Measurements from ENCODE around the gene VEPH1. TPM values are rescaled to one million over a fixed set of nuclear protein-coding genes. Genes with fewer than 3 reads are reported as not detected.

The VEPH1 gene
- total RNA-seq, 1 experiment from 2014 or later, result 42.3 TPM

GRCh38 chr3:157381606-157382005 lies 121.6 kb downstream of the VEPH1 start:
- peak; percentile 79 for DNase-seq (ENCODE audit: low read depth, low spot score)
- in situ Hi-C loops (cut with HindIII; ENCODE audit: low pct_unique_long_range_greater_than_20kb, low sequenced_read_pairs), result no loop called here

- DNase-seq (ENCODE audit: low read depth, low spot score), result peak; percentile 58
- in situ Hi-C loops (cut with HindIII; ENCODE audit: low pct_unique_long_range_greater_than_20kb, low sequenced_read_pairs), result no loop called here
These were observed 123.6 kb downstream of the VEPH1 start for GRCh38 chr3:157379525-157380140.

GRCh38 chr3:157376603-157377300 lies 126.5 kb downstream of the VEPH1 start:
- no peak for DNase-seq (ENCODE audit: low read depth, low spot score)
- in situ Hi-C loops (cut with HindIII; ENCODE audit: low pct_unique_long_range_greater_than_20kb, low sequenced_read_pairs), result no loop called here

- in situ Hi-C loops (cut with HindIII; ENCODE audit: low pct_unique_long_range_greater_than_20kb, low sequenced_read_pairs), result no loop called here
- no peak for DNase-seq (ENCODE audit: low read depth, low spot score)
These were observed 127.8 kb downstream of the VEPH1 start for GRCh38 chr3:157375342-157375986.

GRCh38 chr3:157374933-157375332 lies 128.3 kb downstream of the VEPH1 start:
- DNase-seq (ENCODE audit: low read depth, low spot score), result no peak
- in situ Hi-C loops (cut with HindIII; ENCODE audit: low pct_unique_long_range_greater_than_20kb, low sequenced_read_pairs), result no loop called here

- in situ Hi-C loops (cut with HindIII; ENCODE audit: low pct_unique_long_range_greater_than_20kb, low sequenced_read_pairs), result no loop called here
- no peak for DNase-seq (ENCODE audit: low read depth, low spot score)
These were observed 129.4 kb downstream of the VEPH1 start for GRCh38 chr3:157373783-157374182.

- no peak for DNase-seq (ENCODE audit: low read depth, low spot score)
- in situ Hi-C loops (cut with HindIII; ENCODE audit: low pct_unique_long_range_greater_than_20kb, low sequenced_read_pairs), result no loop called here
These were observed 132.3 kb downstream of the VEPH1 start for GRCh38 chr3:157370867-157371266.

GRCh38 chr3:157369727-157370421 lies 133.3 kb downstream of the VEPH1 start:
- in situ Hi-C loops (cut with HindIII; ENCODE audit: low pct_unique_long_range_greater_than_20kb, low sequenced_read_pairs), result no loop called here
- no peak for DNase-seq (ENCODE audit: low read depth, low spot score)

GRCh38 chr3:157368171-157368570 lies 135.0 kb downstream of the VEPH1 start:
- peak; percentile 14 for DNase-seq (ENCODE audit: low read depth, low spot score)
- in situ Hi-C loops (cut with HindIII; ENCODE audit: low pct_unique_long_range_greater_than_20kb, low sequenced_read_pairs), result no loop called here

GRCh38 chr3:157363393-157363792 lies 139.8 kb downstream of the VEPH1 start:
- DNase-seq (ENCODE audit: low read depth, low spot score), result no peak
- in situ Hi-C loops (cut with HindIII; ENCODE audit: low pct_unique_long_range_greater_than_20kb, low sequenced_read_pairs), result no loop called here

GRCh38 chr3:157362348-157362747 lies 140.9 kb downstream of the VEPH1 start:
- no peak for DNase-seq (ENCODE audit: low read depth, low spot score)
- in situ Hi-C loops (cut with HindIII; ENCODE audit: low pct_unique_long_range_greater_than_20kb, low sequenced_read_pairs), result no loop called here

- DNase-seq (ENCODE audit: low read depth, low spot score), result no peak
- in situ Hi-C loops (cut with HindIII; ENCODE audit: low pct_unique_long_range_greater_than_20kb, low sequenced_read_pairs), result no loop called here
These were observed 143.2 kb downstream of the VEPH1 start for GRCh38 chr3:157360044-157360443.

GRCh38 chr3:157356541-157356940 lies 146.7 kb downstream of the VEPH1 start:
- no peak for DNase-seq (ENCODE audit: low read depth, low spot score)
- in situ Hi-C loops (cut with HindIII; ENCODE audit: low pct_unique_long_range_greater_than_20kb, low sequenced_read_pairs), result no loop called here

GRCh38 chr3:157355276-157355675 lies 147.9 kb downstream of the VEPH1 start:
- no peak for DNase-seq (ENCODE audit: low read depth, low spot score)
- in situ Hi-C loops (cut with HindIII; ENCODE audit: low pct_unique_long_range_greater_than_20kb, low sequenced_read_pairs), result no loop called here

GRCh38 chr3:157354722-157355121 lies 148.5 kb downstream of the VEPH1 start:
- in situ Hi-C loops (cut with HindIII; ENCODE audit: low pct_unique_long_range_greater_than_20kb, low sequenced_read_pairs), result no loop called here
- DNase-seq (ENCODE audit: low read depth, low spot score), result peak; percentile 61

GRCh38 chr3:157354254-157354653 lies 149.0 kb downstream of the VEPH1 start:
- in situ Hi-C loops (cut with HindIII; ENCODE audit: low pct_unique_long_range_greater_than_20kb, low sequenced_read_pairs), result no loop called here
- DNase-seq (ENCODE audit: low read depth, low spot score), result no peak

GRCh38 chr3:157353652-157354051 lies 149.6 kb downstream of the VEPH1 start:
- in situ Hi-C loops (cut with HindIII; ENCODE audit: low pct_unique_long_range_greater_than_20kb, low sequenced_read_pairs), result no loop called here

GRCh38 chr3:157351981-157352380 lies 151.2 kb downstream of the VEPH1 start:
- DNase-seq (ENCODE audit: low read depth, low spot score), result peak; percentile 14

More at GRCh38 chr3:157353652-157354051, 149.6 kb downstream of the VEPH1 start:
- DNase-seq (ENCODE audit: low read depth, low spot score), result no peak

More at GRCh38 chr3:157351981-157352380, 151.2 kb downstream of the VEPH1 start:
- in situ Hi-C loops (cut with HindIII; ENCODE audit: low pct_unique_long_range_greater_than_20kb, low sequenced_read_pairs), result no loop called here

Data from SK-MEL-5 (cell line).